Amygdala (tissue), 56 donors: ENCODE measurements around the gene IRAK2.
A peak's percentile ranks its signal among the peaks of the same experiment; 100 is the strongest.
"Not testable (repeated sequence)": the region's sequence is repeated elsewhere in the genome, so short reads cannot be mapped to it uniquely, and the experiment has no call there.

ENCODE experiments used
- DNase-seq, 56 donors: peaks; one replicate each; lab custom pipeline; 2025; lab: John Stamatoyannopoulos, UW

Gene IRAK2

DNA sequence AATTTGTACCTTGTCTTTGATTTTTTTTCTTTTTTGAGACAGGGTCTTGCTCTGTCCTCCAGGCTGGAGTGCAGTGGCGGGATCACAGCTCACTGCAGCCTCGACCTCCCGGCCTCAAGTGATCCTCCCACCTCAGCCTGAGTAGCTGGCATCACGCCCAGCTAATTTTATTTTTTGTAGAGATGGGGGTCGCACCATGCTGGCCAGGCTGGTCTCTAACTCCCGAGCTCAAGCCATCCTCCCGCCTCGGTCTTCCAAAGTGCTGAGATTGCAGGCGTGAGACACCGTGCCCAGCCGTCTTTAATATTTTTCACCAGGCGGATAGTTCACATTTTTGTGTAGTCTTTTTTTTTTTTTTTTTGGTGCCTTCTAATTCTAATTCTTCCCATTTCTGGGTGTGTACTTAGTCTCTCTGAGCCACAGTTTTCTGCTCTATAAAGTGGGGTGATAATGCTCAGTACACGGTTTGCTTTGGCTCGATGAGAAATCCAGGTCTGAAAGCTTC lies 83.0 kb downstream of the IRAK2 start:
- no peak for DNase-seq

DNA sequence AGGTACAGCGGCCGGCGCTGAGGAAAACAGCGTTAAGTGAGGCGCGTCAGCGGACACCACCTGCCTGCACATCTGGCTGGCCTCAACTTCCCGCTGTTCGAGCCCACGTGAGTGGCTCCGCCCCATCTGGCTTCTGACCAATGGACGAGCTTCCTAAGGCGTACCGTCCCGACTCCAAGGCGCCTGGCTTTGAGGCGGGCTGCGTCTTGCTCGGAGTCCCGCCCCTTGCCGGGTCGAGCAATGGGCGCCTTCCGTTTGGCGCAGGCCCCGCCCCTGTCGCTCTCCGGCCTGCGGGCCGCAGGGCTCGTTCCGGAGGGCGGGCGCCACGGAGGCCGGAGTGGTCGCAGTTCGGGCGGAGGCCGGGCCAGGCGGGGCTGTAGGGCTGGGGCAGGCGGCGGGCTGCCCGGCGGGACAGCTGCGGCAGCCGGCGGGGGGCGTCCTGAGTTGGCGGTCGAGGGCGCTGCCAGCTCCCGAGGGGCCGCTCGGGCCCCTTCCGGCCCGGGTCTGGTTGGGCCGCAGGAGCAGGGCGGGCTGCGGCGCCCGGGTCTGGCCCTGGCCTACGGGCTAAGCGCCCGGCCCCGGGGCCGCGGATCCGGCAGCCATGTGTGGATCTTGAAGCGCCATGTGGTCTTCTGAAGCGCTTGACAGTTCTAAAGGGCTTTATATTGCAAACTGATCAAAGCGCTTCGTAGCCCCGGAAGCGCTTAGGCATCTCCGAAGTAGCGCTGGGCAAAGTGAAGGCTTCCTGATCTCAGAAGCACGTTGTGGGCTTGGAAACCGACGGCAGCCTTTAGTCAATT lies 83.7 kb downstream of the IRAK2 start, which contains the start of gene TATDN2:
TATDN2 (plus strand) TSS at position 276 of the 800 bp plus-strand sequence. CDS start 742 bp downstream, outside the sequence.
- peak in 55 of 56 donors; percentile 28 to 94 (median 80) for DNase-seq

DNA sequence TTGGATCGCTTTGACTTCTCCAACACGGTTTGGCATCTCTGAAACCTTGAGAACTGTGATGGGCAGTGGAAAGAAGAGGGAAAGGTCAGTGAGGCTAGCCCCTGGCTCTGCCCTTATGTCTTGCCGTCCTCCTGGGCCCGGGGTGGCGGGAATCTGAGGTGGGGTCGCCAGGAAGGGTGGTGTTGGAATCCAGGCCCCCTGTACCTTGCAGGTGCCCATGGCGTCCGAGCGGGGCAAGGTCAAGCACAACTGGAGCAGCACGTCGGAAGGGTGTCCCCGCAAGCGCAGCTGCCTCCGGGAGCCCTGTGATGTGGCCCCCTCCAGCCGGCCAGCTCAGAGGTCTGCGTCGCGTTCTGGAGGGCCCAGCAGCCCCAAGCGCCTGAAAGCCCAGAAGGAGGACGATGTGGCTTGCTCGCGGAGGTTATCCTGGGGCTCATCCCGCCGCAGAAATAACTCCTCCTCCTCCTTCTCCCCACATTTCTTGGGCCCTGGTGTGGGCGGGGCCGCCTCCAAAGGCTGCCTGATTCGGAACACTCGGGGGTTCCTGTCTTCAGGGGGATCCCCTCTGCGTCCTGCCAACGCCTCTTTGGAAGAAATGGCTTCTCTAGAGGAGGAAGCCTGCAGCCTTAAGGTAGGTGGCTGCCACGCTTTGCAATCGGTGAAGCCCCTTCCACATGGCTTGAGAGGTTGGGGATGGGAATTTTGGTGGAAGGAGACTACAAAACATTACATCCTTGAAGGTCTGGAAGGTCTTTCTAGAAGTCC lies 84.4 kb downstream of the IRAK2 start:
- DNase-seq, result peak in 7 of 56 donors; percentile 6 to 44 (median 16)

DNA sequence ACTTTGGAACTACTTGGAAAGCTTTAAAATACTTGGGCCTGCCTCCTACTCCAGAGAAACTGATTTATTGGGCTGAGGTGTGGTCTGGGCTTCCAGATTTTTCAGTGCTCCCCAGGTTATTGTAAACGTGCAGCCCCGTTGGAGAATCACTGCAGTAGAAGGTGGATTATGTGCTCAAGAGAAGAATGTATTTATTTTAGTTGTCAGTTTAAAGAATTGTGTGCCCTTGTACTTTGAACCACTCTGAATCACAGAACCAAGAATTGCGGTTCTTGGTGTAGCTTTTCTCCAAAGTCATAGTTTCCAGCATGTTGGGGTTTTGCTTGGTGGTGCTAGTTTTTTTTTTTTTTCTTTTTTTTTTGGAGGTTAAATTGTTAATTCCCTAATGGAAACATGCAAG lies 85.1 kb downstream of the IRAK2 start:
- DNase-seq, result no peak

DNA sequence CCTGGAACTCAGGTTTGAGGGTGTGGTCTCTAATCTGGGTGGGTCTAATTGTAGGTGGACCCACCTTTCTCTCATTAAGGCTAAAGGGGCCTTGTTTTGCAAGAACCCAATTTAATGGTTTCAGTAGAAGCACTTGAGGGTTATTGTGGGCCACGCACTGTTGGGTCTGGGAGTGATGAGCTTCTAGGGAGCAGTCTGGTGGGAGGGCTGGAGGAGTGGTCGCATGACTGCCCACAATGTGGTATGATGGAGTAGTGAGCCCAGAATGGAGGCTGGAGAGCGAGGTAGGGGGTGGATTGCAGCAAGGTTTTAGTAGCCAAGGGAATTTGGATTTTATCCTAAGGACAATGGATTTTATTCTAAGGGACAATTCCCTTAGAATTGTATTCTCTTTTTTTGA lies 86.3 kb downstream of the IRAK2 start:
- no peak for DNase-seq

DNA sequence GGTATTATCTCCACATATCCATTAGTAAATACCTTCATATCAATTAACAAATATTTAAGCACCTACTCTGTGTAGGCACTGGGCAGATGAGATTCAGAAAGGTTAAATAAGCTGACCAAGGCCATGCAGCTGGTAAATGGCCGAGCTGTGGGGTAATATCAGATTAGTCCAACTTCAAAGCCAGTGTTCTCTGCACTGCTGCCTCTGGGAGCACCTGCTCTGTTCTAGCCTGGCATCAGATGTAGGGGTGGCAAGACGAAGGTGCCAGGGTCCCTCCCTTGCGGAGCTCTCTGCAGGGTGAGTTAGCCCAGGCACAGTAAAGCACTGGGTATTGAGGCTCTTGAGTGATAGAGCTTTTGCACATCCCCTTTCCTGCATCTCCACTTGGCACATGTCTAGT lies 89.0 kb downstream of the IRAK2 start:
- DNase-seq, result no peak

DNA sequence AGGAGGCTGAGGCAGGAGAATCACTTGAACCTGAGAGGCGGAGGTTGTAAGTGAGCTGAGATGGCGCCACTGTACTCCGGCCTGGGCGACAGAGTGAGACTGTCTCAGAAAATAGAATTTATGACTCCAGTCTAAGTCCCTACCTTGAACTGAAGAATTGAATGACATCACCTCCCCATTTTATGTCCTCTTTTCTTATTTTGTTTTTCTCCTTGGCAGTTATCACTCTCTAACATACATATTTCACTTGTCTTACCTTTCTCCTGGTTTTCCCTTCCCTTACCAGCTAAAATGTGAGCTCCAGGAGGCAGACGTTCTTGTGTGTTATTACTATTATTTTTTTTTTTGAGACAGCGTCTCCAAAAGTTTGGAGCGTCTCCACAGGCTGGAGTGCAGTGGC lies 91.1 kb downstream of the IRAK2 start:
- DNase-seq, result no peak

DNA sequence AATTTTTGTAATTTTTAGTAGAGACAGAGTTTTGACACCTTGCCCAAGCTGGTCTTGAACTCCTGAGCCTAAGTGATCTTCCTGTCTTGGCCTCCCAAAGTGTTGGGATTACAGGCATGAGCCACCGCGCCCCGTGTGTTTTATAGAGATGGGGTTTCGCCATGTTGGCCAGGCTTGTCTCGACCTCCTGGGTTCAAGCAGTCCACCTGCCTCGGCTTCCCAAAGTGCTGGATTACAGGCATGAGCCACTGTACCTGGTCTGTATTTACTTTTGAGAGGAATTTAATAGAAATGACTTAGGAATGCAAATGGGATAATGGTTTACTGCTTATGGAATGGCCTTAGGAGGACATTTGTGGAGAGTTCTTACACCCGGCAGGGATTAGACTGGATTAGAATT lies 94.3 kb downstream of the IRAK2 start:
- DNase-seq, result no peak

DNA sequence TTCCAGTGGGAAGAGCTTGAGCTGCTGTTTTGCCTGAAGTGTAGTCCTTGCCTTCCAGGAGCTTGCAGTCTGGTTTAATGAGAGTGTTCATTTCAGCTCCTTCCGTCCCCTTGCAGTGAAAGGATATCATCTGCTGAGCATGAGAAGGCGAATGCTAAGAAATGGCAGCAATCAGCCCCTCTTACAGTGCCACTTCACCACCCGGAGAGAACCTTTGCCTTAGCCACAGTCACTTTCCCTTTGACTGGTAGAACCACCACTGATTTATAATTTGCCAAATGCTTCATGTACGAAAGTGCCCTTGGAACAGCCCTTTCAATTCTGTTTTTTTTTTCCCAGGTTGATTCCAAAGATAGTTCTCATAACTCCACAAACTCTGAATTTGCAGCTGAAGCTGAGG lies 95.1 kb downstream of the IRAK2 start:
- no peak for DNase-seq

DNA sequence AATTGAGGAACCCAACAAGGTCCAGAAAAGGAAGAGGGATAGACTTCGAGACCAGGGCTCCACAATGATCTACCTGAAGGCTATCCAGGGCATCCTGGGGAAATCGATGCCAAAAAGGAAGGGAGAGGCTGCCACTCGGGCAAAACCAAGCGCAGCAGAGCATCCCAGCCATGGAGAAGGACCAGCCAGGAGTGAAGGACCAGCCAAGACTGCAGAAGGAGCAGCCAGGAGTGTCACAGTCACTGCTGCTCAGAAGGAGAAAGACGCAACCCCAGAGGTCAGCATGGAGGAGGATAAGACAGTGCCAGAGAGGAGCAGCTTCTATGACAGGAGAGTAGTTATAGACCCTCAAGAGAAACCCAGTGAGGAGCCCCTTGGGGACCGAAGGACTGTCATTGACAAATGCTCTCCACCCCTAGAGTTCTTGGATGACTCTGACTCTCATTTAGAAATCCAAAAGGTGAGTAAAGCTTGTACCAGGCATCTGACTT lies 95.5 kb downstream of the IRAK2 start:
- DNase-seq, result no peak

DNA sequence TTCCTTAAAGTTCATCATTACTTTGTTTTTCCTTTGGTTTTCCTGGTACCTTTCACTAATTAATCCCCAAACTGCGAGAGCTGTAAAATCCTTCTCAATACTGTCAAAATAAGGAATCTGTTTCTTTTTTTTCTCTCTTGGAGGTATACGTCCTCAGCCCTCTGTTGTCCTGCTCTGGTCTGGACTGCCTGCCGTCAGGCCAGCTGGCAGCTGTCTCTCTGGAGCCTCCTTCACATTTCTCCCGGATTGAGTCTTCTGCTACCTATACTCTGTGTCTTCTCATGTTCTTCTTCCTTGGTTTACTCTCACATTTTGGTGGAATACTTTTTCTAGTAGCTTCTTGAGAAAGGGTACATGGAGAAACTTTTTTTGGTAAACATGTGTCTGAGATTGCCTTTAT lies 97.3 kb downstream of the IRAK2 start:
- no peak for DNase-seq

DNA sequence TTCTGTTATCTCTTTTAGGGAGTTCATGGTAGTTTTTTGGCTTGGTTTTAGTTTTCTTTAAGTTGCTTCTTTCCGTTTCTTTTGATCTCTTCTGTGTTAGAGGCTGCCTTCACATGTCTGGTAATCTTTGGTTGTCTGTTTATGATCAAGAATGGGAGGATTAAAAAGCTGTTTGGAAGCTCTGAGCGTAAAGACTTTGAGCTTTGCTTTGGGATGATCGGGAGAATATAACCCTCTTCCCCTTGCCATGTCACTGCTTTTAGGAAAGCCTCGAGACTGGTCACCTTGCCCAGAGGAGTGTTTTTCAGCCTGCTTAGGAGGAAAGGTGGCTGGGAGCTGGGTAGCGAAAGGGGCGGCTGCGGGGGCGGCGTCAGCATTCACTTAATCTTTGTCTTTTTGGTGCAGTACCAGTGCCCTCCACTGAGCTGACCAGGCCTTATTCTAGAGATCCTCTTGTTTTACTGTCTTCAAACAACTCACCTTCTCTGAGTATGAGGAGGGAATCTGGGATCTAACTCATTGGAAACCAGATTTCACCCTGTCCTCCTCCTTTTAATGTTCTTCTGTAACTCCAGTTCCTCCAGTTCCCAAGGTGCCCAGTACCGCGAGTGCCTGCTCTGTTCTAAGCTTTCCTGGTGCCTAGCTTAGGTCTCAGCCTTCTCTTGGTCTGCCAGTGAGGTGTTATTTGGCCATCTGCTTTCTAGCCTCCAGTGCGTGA lies 99.1 kb downstream of the IRAK2 start:
- no peak for DNase-seq

DNA sequence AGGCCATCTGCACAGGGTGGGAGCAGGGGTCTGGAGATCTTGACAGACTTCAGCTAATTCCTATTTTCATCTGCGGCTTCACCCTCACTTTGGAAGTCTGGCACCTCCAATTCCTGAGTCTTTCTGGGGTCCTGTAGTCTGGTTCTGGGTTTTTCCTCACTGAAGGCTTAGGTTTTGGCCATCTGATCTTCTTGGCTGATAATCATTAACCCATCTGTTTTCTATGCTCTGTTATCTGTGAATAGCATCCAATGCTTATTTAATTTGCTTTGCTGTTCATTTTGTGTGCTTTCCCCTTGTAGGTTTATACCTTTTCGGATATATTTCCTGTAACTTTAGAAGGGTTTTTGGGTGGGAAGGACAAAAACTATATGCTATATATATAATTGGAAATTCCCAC lies 101.1 kb downstream of the IRAK2 start:
- no peak for DNase-seq

DNA sequence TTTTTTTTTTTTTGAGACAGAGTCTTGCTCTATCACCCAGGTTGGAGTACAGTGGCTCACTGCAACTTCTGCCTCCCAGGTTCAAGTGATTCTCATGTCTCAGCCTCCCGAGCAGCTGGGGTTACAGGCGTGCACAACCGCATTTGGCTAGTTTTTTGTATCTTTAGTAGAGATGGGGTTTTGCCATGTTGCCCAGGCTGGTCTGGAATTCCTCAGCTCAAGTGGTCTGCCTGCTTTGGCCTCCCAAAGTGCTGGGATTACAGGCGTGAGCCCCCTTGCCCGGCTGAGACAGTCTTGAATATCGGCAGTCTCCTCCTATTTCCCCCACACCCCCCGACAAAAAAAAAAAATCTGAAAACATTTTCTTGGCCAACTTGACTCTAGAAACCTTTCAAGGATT lies 102.2 kb downstream of the IRAK2 start:
- not testable (repeated sequence) for DNase-seq

DNA sequence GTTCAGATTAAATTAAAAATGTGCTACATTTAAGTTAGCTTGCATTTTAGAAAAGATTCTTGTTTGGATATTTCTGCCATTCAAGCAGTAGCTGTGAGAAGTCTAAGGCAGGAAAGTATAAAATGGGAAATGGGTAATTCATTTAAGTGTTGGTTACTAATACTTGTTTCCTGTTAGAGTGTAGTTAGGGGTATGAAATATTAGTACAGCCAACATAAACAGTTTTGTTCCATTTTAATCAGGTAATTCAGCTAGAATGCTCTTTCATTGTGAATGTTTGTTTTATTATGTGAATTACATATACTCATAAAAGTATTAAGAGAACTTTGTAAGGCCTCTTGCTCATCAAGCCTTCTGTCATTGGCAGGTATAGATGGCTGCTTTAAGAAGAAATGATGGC lies 103.4 kb downstream of the IRAK2 start:
- DNase-seq, result no peak

DNA sequence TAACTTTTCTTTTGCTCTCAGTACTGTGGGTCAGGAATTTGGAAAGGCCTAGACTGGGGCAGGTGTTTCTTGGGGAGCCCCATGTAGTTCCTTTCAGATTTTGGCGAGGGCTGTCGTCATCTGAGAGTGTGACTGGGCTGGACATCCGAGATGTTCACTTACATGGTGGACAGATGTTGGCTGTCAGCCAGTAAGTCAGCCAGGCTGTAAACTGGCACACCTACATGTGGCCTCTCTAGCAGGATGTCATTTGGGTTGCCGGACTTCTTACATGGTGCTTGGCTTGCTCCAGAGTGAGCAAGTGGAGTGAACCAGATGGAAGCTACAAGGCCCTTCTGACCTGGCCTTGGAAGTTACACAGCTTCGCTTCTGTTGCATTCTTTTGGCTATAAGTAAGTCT lies 104.2 kb downstream of the IRAK2 start:
- no peak for DNase-seq

DNA sequence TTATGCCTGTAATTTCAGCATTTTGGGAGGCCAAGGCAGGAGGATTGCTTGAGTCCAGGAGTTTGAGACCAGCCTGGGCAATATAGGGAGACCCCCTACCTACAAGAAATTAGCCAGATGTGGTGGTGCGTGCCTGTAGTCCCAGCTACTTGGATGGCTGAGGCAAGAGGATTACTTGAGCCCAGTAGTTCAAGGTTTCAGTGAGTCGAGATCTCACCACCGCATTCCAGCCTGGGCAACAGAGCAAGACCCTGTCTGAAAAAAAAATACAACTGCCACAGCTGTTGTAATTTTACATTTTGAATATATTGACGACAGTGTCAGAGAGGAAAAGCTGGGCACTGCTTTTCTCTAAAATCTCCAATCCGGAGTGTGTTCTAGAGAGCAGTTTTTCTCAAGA lies 104.7 kb downstream of the IRAK2 start:
- DNase-seq, result no peak

DNA sequence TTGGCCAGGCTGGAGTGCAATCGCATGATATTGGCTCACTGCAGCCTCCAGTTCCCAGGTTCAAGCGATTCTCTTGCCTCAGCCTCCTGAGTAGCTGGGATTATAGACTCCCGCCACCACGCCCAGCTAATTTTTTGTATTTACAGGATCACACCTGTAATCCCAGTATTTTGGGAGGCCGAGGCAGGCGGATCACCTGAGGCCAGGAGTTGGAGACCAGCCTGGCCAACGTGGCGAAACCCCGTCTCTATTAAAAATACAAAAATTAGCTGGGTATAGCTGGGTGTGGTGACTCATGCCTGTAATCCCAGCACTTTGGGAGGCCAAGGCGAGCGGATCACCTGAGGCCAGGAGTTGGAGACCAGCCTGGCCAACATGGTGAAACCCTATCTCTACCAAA lies 107.8 kb downstream of the IRAK2 start:
- not testable (repeated sequence) for DNase-seq

DNA sequence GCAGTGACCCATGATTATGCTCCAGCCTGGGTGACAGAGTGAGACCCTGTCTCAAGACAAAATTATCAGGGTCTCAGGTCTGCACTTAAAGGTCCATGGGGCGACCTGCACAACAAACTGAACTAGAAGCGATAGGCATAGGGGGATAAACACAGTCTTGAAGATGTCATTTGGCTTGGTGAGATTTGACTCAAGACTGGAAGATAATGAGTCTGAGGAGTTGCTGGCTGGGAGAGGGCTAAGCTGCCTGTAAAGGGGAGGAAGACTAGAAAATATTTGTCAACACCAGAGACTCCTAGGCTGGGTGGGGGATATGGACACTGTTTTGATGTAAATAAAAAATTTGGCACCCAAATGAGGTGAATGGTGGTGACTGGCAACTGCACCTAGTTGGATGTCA lies 108.3 kb downstream of the IRAK2 start:
- DNase-seq, result no peak

DNA sequence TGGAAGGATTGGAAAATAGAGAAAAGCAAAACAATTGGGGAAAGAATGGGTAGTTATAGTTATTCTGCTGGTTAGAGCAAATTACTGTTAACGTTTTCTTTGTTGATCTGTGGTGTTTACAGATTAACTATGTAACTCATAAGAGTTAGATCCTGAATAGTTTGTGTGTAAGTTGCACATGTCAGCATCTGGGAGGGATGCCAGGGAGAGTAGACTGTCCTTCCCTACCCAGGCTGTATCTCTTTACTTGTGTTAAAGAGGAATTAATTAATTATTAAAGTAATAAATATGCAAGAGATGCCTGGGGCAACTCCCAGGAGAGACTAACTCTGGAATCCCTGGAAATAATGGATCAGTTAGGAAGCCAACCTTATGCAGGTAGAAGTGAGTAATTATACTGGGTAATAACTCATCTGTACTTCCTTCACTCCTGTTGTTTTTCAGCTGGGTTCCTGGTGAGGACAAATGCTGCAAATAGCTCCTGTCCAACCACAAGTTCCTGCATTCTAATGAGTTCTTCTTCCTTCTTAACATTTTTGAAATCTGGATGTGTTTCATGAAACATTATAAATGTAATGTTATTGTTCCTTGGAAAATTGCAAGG lies 109.1 kb downstream of the IRAK2 start:
- no peak for DNase-seq
